Medulla oblongata (tissue), 1 donor: Measurements from ENCODE around the gene CMTM1.

ENCODE experiments used
- DNase-seq: peaks from one replicate; pipeline ENCODE4 v3.0.0-alpha.2; 2015; ENCODE audit errors: extremely low spot score

CMTM1 gene

GRCh38 chr16:66538910-66539309, 27.3 kb upstream of the CMTM1 start:
- no peak for DNase-seq

- no peak for DNase-seq
Observed at GRCh38 chr16:66539623-66540469, 26.4 kb upstream of the CMTM1 start.

GRCh38 chr16:66541388-66542355, 24.6 kb upstream of the CMTM1 start:
- no peak for DNase-seq

GRCh38 chr16:66542396-66542795, 23.8 kb upstream of the CMTM1 start:
- no peak for DNase-seq

GRCh38 chr16:66543541-66543940, 22.7 kb upstream of the CMTM1 start:
- no peak for DNase-seq

- peak; percentile 39 for DNase-seq
Observed at GRCh38 chr16:66544016-66544757, 22.1 kb upstream of the CMTM1 start.

GRCh38 chr16:66547101-66547989, 18.9 kb upstream of the CMTM1 start:
- no peak for DNase-seq

- DNase-seq = peak; percentile 18
Observed at GRCh38 chr16:66548068-66548467, 18.2 kb upstream of the CMTM1 start.

- no peak for DNase-seq
Observed at GRCh38 chr16:66548868-66549267, 17.4 kb upstream of the CMTM1 start.

GRCh38 chr16:66549284-66550131, 16.7 kb upstream of the CMTM1 start, which contains the start of gene TK2:
Gene TK2 (minus strand): TSS chr16:66550122. CDS start chr16:66550061, 61 bp downstream.
- peak; percentile 54 for DNase-seq

- DNase-seq = peak; percentile 46
Observed at GRCh38 chr16:66551348-66551759, 14.9 kb upstream of the CMTM1 start.

GRCh38 chr16:66551788-66552285, 14.4 kb upstream of the CMTM1 start:
- no peak for DNase-seq

GRCh38 chr16:66552286-66553177, 13.7 kb upstream of the CMTM1 start, which contains the start of gene CKLF:
Gene CKLF (plus strand): TSS chr16:66552576. CDS start chr16:66552716, 140 bp downstream.
- peak; percentile 93 for DNase-seq

- DNase-seq = no peak
Observed at GRCh38 chr16:66553223-66553622, 13.0 kb upstream of the CMTM1 start.

- no peak for DNase-seq
Observed at GRCh38 chr16:66554021-66554420, 12.2 kb upstream of the CMTM1 start.

- DNase-seq = no peak
Observed at GRCh38 chr16:66554495-66554894, 11.7 kb upstream of the CMTM1 start.

GRCh38 chr16:66560107-66560506, 6.1 kb upstream of the CMTM1 start:
- no peak for DNase-seq

GRCh38 chr16:66561381-66562080, 4.7 kb upstream of the CMTM1 start:
- DNase-seq = no peak
